Measurements from ENCODE around the gene CA10. TPM values are rescaled to one million over a fixed set of nuclear protein-coding genes. Genes with fewer than 3 reads are reported as not detected.

CA10 gene
- total RNA-seq, 1 donor from 2014 or later = not detected

DNA sequence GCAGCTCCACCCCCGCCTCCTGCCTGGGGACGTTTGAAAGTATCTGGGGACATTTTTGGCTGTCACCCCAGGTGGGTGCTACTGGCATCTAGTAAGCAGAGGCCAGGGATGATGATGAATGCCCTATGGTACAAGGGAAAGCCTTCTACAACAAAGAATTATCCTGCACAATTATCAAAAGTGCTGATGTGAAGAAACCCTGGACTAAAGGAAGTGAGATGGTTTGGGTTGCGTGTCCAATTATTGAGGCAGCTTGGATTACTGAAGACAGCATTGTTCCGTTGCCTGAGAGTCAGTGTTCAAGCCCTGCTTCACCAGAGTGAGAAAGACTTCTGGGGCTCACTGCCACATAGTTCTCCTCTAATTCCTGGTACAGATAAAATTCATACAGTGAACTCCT is 343.4 kb downstream of the CA10 start:
- Mint-ChIP-seq H3K9me3 (ENCODE audit: unreplicated experiment) (no peaks in the 10 kb centered on the region), H3K27me3 (ENCODE audit: unreplicated experiment) (no peaks in the 10 kb centered on the region), H3K4me1 (ENCODE audit: unreplicated experiment) (no peaks in the 10 kb centered on the region), H3K36me3 (ENCODE audit: unreplicated experiment) (no peaks in the 10 kb centered on the region), H3K27ac (ENCODE audit: unreplicated experiment) (no peak overlapping the region), H3K4me3 (ENCODE audit: unreplicated experiment) (no peak overlapping the region)
- no peak for DNase-seq (ENCODE audit: extremely low spot score, unreplicated experiment)
- TF ChIP-seq, protein P1, sequence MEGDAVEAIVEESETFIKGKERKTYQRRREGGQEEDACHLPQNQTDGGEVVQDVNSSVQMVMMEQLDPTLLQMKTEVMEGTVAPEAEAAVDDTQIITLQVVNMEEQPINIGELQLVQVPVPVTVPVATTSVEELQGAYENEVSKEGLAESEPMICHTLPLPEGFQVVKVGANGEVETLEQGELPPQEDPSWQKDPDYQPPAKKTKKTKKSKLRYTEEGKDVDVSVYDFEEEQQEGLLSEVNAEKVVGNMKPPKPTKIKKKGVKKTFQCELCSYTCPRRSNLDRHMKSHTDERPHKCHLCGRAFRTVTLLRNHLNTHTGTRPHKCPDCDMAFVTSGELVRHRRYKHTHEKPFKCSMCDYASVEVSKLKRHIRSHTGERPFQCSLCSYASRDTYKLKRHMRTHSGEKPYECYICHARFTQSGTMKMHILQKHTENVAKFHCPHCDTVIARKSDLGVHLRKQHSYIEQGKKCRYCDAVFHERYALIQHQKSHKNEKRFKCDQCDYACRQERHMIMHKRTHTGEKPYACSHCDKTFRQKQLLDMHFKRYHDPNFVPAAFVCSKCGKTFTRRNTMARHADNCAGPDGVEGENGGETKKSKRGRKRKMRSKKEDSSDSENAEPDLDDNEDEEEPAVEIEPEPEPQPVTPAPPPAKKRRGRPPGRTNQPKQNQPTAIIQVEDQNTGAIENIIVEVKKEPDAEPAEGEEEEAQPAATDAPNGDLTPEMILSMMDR (IDR thresholded peaks at IDR 0.05) = no peak

DNA sequence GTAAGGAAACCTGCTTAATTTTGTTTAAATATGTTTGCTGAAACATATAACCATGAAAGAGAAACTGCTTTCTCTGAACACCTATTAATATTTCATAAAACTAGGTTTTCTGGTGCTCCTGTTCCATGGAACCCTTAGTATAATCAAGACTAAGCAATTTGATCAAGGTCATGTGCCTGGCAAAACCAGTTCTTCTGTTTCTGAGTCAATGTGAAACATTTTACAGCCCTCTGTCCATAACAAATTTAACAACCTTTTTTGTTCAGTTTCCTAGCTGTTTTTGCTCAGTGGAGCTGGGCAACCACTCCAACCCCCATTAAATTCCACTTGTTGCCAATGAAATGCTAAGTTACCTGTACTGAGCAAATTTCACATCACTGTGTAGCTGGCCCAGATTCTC is 344.0 kb downstream of the CA10 start:
- Mint-ChIP-seq H3K4me3 (ENCODE audit: unreplicated experiment) (no peak overlapping the region), H3K4me1 (ENCODE audit: unreplicated experiment) (no peaks in the 10 kb centered on the region), H3K27ac (ENCODE audit: unreplicated experiment) (no peak overlapping the region), H3K27me3 (ENCODE audit: unreplicated experiment) (peaks cover under 1% of the 10 kb centered on the region), H3K9me3 (ENCODE audit: unreplicated experiment) (no peaks in the 10 kb centered on the region), H3K36me3 (ENCODE audit: unreplicated experiment) (no peaks in the 10 kb centered on the region)
- DNase-seq (ENCODE audit: extremely low spot score, unreplicated experiment) = no peak
- TF ChIP-seq, protein P1 (IDR thresholded peaks at IDR 0.05) = no peak

DNA sequence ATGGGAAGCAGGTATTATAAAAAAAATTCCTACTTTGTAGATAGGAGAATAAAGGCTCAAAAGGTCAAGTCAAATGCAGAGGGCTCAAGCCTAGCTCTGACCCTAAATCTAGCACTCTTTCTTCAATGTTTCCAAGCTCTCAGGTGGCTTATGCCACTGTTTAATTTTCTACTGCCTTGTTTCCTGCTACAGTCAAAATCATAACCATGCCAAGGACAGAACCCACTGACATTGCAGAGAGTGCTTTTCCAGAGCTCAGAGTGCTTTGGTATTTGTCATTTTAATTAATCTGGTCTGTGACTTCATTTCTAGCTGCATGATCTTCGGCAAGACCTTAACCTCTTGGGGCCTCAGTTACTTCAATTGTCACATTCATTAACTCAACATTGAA is 344.7 kb downstream of the CA10 start:
- Mint-ChIP-seq H3K27me3 (ENCODE audit: unreplicated experiment) (peaks cover 2% of the 10 kb centered on the region), H3K9me3 (ENCODE audit: unreplicated experiment) (no peaks in the 10 kb centered on the region), H3K27ac (ENCODE audit: unreplicated experiment) (no peak overlapping the region), H3K4me1 (ENCODE audit: unreplicated experiment) (no peaks in the 10 kb centered on the region), H3K36me3 (ENCODE audit: unreplicated experiment) (no peaks in the 10 kb centered on the region), H3K4me3 (ENCODE audit: unreplicated experiment) (no peak overlapping the region)
- no peak for DNase-seq (ENCODE audit: extremely low spot score, unreplicated experiment)
- TF ChIP-seq, protein P1 (IDR thresholded peaks at IDR 0.05) = no peak

DNA sequence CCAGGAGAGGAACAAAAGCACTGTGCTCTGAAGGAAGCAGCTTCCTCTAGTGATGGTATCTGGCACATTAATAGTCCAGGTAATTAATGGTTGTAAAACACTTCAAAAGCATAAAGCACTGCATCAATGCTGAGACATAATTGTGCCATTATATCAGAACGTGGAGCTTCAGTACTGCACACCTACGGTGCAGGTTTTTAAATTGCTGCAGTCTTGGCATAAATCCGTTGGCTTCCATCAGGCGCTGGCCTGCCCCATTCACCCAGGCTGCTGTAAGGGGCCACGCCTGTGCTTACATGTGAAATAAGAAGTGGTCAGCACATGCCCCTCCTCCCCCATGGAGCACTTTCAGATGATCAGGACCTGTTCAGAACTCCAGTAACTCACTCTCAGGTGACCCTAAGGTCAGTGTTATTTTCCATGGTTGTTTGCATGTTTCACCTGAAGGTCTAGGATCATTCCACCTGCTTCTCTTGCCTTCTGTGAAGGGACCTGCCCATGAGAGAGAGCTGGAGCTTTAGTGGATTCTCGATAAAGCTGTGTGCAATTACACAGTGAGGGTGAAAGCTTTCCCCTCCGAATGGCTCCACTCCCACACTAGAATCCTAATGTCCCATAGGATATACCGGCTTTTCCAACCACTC is 345.3 kb downstream of the CA10 start:
- DNase-seq (ENCODE audit: extremely low spot score, unreplicated experiment) = no peak
- TF ChIP-seq, protein P1 (IDR thresholded peaks at IDR 0.05) = no peak
- H3K36me3 Mint-ChIP-seq (ENCODE audit: unreplicated experiment) = no peaks in the 10 kb centered on the region
- no peaks in the 10 kb centered on the region for H3K4me1 Mint-ChIP-seq (ENCODE audit: unreplicated experiment)
- H3K27me3 Mint-ChIP-seq (ENCODE audit: unreplicated experiment) = peaks cover 2% of the 10 kb centered on the region
- H3K4me3 Mint-ChIP-seq (ENCODE audit: unreplicated experiment) = no peak overlapping the region
- H3K27ac Mint-ChIP-seq (ENCODE audit: unreplicated experiment) = no peak overlapping the region
- no peaks in the 10 kb centered on the region for H3K9me3 Mint-ChIP-seq (ENCODE audit: unreplicated experiment)

DNA sequence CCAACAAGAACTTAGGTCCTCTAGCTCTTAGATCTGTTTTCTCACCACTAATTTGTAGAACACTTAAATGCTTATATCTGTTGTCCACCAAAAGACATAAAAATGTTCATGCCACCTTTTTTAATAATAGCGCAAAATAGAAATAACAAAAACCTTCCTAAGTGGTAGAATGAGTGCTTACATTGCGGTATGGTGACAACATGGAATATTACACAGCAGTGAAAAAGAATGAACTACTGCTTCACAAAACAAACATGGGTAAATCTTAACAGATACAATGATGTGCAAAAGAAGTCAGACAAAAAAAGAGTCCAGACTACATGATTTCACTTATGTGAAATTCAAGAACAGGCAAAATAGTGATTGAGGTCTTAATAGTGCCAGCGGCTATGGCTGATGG is 351.1 kb downstream of the CA10 start:
- Mint-ChIP-seq H3K27me3 (ENCODE audit: unreplicated experiment) (peaks cover 6% of the 10 kb centered on the region), H3K4me1 (ENCODE audit: unreplicated experiment) (no peaks in the 10 kb centered on the region), H3K9me3 (ENCODE audit: unreplicated experiment) (no peaks in the 10 kb centered on the region), H3K27ac (ENCODE audit: unreplicated experiment) (no peak overlapping the region), H3K4me3 (ENCODE audit: unreplicated experiment) (no peak overlapping the region), H3K36me3 (ENCODE audit: unreplicated experiment) (no peaks in the 10 kb centered on the region)
- TF ChIP-seq, protein P1 (IDR thresholded peaks at IDR 0.05) = no peak
- no peak for DNase-seq (ENCODE audit: extremely low spot score, unreplicated experiment)

Measured in osteocyte (in vitro differentiated cells).